ENCODE data around the gene TNFRSF18.

Gene TNFRSF18

GRCh38 chr1:1166642-1167397 lies 39.6 kb downstream of the TNFRSF18 start:
- DNase-seq (ENCODE audit: low spot score) = no peak

- no peak for DNase-seq (ENCODE audit: low spot score)
These were observed 40.4 kb downstream of the TNFRSF18 start for GRCh38 chr1:1165900-1166421.

- DNase-seq (ENCODE audit: low spot score) = no peak
These were observed 40.9 kb downstream of the TNFRSF18 start for GRCh38 chr1:1165485-1165884.

- DNase-seq (ENCODE audit: low spot score) = no peak
These were observed 41.5 kb downstream of the TNFRSF18 start for GRCh38 chr1:1164701-1165451.

- DNase-seq (ENCODE audit: low spot score) = no peak
These were observed 42.1 kb downstream of the TNFRSF18 start for GRCh38 chr1:1164361-1164700.

GRCh38 chr1:1163538-1164070 lies 42.8 kb downstream of the TNFRSF18 start:
- no peak for DNase-seq (ENCODE audit: low spot score)

- no peak for DNase-seq (ENCODE audit: low spot score)
These were observed 43.5 kb downstream of the TNFRSF18 start for GRCh38 chr1:1162597-1163537.

- DNase-seq (ENCODE audit: low spot score) = no peak
These were observed 44.7 kb downstream of the TNFRSF18 start for GRCh38 chr1:1161683-1162079.

GRCh38 chr1:1161078-1161682 lies 45.2 kb downstream of the TNFRSF18 start:
- DNase-seq (ENCODE audit: low spot score) = no peak

GRCh38 chr1:1160281-1160930 lies 46.0 kb downstream of the TNFRSF18 start:
- no peak for DNase-seq (ENCODE audit: low spot score)

- DNase-seq (ENCODE audit: low spot score) = no peak
These were observed 48.3 kb downstream of the TNFRSF18 start for GRCh38 chr1:1157914-1158710.

GRCh38 chr1:1157426-1157913 lies 48.9 kb downstream of the TNFRSF18 start:
- DNase-seq (ENCODE audit: low spot score) = peak; percentile 65

GRCh38 chr1:1157033-1157365 lies 49.4 kb downstream of the TNFRSF18 start:
- no peak for DNase-seq (ENCODE audit: low spot score)

GRCh38 chr1:1156140-1157032 lies 50.0 kb downstream of the TNFRSF18 start:
- DNase-seq (ENCODE audit: low spot score) = no peak

- no peak for DNase-seq (ENCODE audit: low spot score)
These were observed 51.1 kb downstream of the TNFRSF18 start for GRCh38 chr1:1155258-1155657.

- no peak for DNase-seq (ENCODE audit: low spot score)
These were observed 52.5 kb downstream of the TNFRSF18 start for GRCh38 chr1:1153874-1154273.

Data from CD4-positive, alpha-beta T cell treated with Interleukin-2 at 100 ng/mL for 4 hours (primary cell).